Upper lobe of left lung (tissue), 6 donors: ENCODE data around the gene SNX20. TPM values are rescaled to one million over a fixed set of nuclear protein-coding genes. Genes with fewer than 3 reads are reported as not detected.

ENCODE experiments used
- ATAC-seq, 2 donors: fragments of 200-7000 bp; cut with Tn5 transposase; one replicate each; pipeline ENCODE4 v1.9.1; 2022; ENCODE audit warnings: mild to moderate bottlenecking in 2 of 2, moderate library complexity in 2 of 2; ENCODE audit not compliant: low FRiP score in 2 of 2
- DNase-seq, 2 donors: peaks; one replicate each; pipeline ENCODE4 v3.0.0-alpha.2; 2019 to 2020
- H3K27ac ChIP-seq, 4 donors: fragments of 200-600 bp; sonication (generic); one replicate each; pipeline ENCODE4 v1.5.1; 2016 to 2019
- H3K27me3 ChIP-seq, 4 donors: fragments of 200-600 bp; sonication (generic); one replicate each; pipeline ENCODE4 v1.5.1; 2017 to 2019
- H3K36me3 ChIP-seq, 4 donors: fragments of 200-600 bp; sonication (generic); one replicate each; pipeline ENCODE4 v1.5.1; 2016 to 2019
- H3K4me1 ChIP-seq, 4 donors: fragments of 200-600 bp; sonication (generic); one replicate each; pipeline ENCODE4 v1.5.1; 2018 to 2019
- H3K4me3 ChIP-seq, 4 donors: fragments of 200-600 bp; sonication (generic); one replicate each; pipeline ENCODE4 v1.5.1; 2017 to 2019; ENCODE audit warnings: mild to moderate bottlenecking in 2 of 4, moderate library complexity in 1 of 4
- H3K9me3 ChIP-seq, 4 donors: fragments of 200-600 bp; sonication (generic); one replicate each; pipeline ENCODE4 v1.5.1; 2018 to 2019
- EP300 ChIP-seq, 4 donors: sonication (generic); formaldehyde crosslinking; IDR thresholded peaks; one replicate each; pipeline ENCODE4 v1.5.1; 2017; ENCODE audit warnings: antibody characterized with exemption in 4 of 4, control low read depth in 2 of 4
- POLR2A ChIP-seq, 4 donors: fragments of 450-650 bp; IDR thresholded peaks; one replicate each; pipeline ENCODE4 v1.5.1; 2016 to 2017; ENCODE audit warnings: antibody characterized with exemption in 4 of 4, mild to moderate bottlenecking in 2 of 4
- POLR2AphosphoS5 ChIP-seq, 2 donors: sonication (generic); formaldehyde crosslinking; IDR thresholded peaks; one replicate each; pipeline ENCODE4 v1.5.1; 2017; ENCODE audit warnings: antibody characterized with exemption in 2 of 2
- WGBS, 2 donors: methylation state at CpG; one replicate each; pipeline ENCODE4 v1.1.5; 2017 to 2018; 5-methylcytosine and 5-hydroxymethylcytosine counted together
- total RNA-seq, 6 donors: library from RNA; depleted of rRNA in 4 of 6; stranded (reverse); fragments of >200 nt in 4 of 6; gene quantifications; one replicate each; pipeline versions ENCODE4 v1.1.0 to v1.2.1, GENCODE V29; 2016 to 2021
- TF ChIP-seq, protein P1 (sequence below), 6 experiments: fragments of 450-650 bp in 4 of 6; fragments of 200-600 bp in 2 of 6; sonication (generic) in 2 of 6; IDR thresholded peaks; one replicate each; pipeline ENCODE4 v1.5.1; 2016 to 2019; ENCODE audit warnings: antibody characterized with exemption in 6 of 6
- donor health status: DM: no; HTN: no; CAD: no; lungs with moderate emphysema.
- donor health status: DM: no; HTN: yes; CAD: no; lungs with severe emphysema.

Gene SNX20
- total RNA-seq, 6 donors from 2014 or later: 3.2 to 16.9 (median 13.2) TPM

GRCh38 chr16:50631249-50631984 lies 49.7 kb downstream of the SNX20 start:
- H3K4me3 ChIP-seq: no peak overlapping the region
- peaks cover 0 to 7% (median 3%) of the 10 kb centered on the region in 4 donors for H3K36me3 ChIP-seq
- no peaks in the 10 kb centered on the region for H3K9me3 ChIP-seq
- no peaks in the 10 kb centered on the region for H3K27me3 ChIP-seq
- H3K27ac ChIP-seq: no peak overlapping the region
- TF ChIP-seq, protein P1, sequence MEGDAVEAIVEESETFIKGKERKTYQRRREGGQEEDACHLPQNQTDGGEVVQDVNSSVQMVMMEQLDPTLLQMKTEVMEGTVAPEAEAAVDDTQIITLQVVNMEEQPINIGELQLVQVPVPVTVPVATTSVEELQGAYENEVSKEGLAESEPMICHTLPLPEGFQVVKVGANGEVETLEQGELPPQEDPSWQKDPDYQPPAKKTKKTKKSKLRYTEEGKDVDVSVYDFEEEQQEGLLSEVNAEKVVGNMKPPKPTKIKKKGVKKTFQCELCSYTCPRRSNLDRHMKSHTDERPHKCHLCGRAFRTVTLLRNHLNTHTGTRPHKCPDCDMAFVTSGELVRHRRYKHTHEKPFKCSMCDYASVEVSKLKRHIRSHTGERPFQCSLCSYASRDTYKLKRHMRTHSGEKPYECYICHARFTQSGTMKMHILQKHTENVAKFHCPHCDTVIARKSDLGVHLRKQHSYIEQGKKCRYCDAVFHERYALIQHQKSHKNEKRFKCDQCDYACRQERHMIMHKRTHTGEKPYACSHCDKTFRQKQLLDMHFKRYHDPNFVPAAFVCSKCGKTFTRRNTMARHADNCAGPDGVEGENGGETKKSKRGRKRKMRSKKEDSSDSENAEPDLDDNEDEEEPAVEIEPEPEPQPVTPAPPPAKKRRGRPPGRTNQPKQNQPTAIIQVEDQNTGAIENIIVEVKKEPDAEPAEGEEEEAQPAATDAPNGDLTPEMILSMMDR (IDR thresholded peaks at IDR 0.05): no peak
- no peak for TF ChIP-seq POLR2A (IDR thresholded peaks at IDR 0.05)
- no peak for TF ChIP-seq EP300 (IDR thresholded peaks at IDR 0.05)
- TF ChIP-seq POLR2AphosphoS5 (IDR thresholded peaks at IDR 0.05): no peak
- peak in 1 of 2 donors; percentile 17 for ATAC-seq
- no peak for DNase-seq
- peaks cover 8 to 11% (median 10%) of the 10 kb centered on the region in 4 donors for H3K4me1 ChIP-seq
- WGBS, 2 donors: 70 to 71% methylated on average over 8 of the region's 8 CpGs

DNA sequence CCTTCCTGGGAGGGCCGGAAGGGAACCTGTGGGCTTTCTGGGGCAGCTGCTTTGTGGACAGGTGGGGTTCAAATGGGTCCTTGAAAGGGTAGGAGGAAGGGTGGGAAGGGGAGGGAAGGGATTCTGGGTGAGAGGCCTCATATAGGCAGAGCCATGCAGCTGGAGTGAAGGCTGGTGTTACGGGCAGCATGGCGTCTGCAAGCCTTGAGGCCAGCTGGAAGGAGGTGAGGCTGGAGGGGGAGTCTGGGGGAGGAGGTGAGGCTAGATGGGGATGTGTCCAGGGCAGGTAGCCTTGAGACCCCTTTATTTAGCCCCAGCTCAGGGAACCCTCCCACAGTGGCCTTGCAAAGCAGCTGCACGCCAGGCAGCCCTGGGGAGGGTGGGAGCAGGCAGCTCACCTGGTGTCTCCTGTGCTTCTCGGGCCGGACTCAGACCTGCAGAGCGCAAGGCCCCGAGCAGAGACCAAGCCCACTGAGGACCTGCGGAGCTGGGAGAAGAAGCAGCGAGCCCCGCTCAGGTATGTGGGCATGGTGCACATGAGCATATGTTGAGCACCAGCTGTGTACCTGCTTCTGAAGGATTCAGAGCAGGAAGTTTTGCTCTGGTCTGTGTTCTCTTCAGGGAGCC lies 50.6 kb downstream of the SNX20 start:
- Histone ChIP-seq H3K36me3 (peaks cover 0 to 11% (median 5%) of the 10 kb centered on the region in 4 donors), H3K27me3 (no peaks in the 10 kb centered on the region), H3K4me1 (peaks cover 9 to 14% (median 10%) of the 10 kb centered on the region in 4 donors), H3K27ac (no peak overlapping the region), H3K4me3 (no peak overlapping the region), H3K9me3 (no peaks in the 10 kb centered on the region)
- WGBS, 2 donors: 89 to 98% methylated on average over 11 of the region's 11 CpGs
- DNase-seq (no peak), ATAC-seq (no peak)
- TF ChIP-seq POLR2AphosphoS5 (IDR thresholded peaks at IDR 0.05) (no peak), EP300 (IDR thresholded peaks at IDR 0.05) (no peak), POLR2A (IDR thresholded peaks at IDR 0.05) (no peak)
- TF ChIP-seq, protein P1 (IDR thresholded peaks at IDR 0.05): no peak

DNA sequence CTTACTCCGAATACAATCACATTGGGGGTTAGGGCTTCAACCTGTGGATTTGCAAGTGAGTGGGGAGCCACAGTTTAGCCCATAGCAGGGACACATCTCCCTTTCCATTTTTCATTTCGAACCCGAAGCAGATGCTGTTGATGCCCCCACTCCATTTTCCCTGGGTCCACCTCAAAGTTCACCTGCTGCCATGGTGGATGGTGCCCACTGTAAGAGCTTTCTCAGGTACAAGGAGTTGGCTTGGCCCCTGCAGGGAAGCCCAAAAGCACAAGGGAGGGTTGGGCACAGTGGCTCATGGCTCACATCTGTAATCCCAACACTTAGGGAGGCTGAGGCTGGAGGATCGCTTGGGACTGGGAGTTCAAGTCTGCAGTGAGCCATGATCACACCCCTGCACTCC lies 51.8 kb downstream of the SNX20 start:
- DNase-seq: no peak
- TF ChIP-seq POLR2A (IDR thresholded peaks at IDR 0.05) (no peak), POLR2AphosphoS5 (IDR thresholded peaks at IDR 0.05) (no peak), EP300 (IDR thresholded peaks at IDR 0.05) (no peak)
- TF ChIP-seq, protein P1 (IDR thresholded peaks at IDR 0.05): no peak
- 77 to 91% methylated on average over 4 of the region's 4 CpGs for WGBS, 2 donors

GRCh38 chr16:50628156-50628802 lies 52.8 kb downstream of the SNX20 start:
- H3K36me3 ChIP-seq: peaks cover 0 to 14% (median 6%) of the 10 kb centered on the region in 4 donors
- ATAC-seq (no peak), DNase-seq (no peak)
- no peaks in the 10 kb centered on the region for H3K9me3 ChIP-seq
- TF ChIP-seq, protein P1 (IDR thresholded peaks at IDR 0.05): no peak
- TF ChIP-seq POLR2AphosphoS5 (IDR thresholded peaks at IDR 0.05): no peak
- H3K27ac ChIP-seq: no peak overlapping the region
- H3K4me3 ChIP-seq: no peak overlapping the region
- H3K4me1 ChIP-seq: peaks cover 9 to 14% (median 10%) of the 10 kb centered on the region in 4 donors
- WGBS, 2 donors: 91 to 98% methylated on average over 7 to 9 of the region's 9 CpGs
- no peaks in the 10 kb centered on the region for H3K27me3 ChIP-seq

More for the DNA sequence above, 51.8 kb downstream of the SNX20 start:
- Histone ChIP-seq H3K9me3 (no peaks in the 10 kb centered on the region), H3K27me3 (no peaks in the 10 kb centered on the region), H3K4me1 (peaks cover 9 to 14% (median 10%) of the 10 kb centered on the region in 4 donors), H3K4me3 (no peak overlapping the region), H3K27ac (no peak overlapping the region), H3K36me3 (peaks cover 0 to 14% (median 6%) of the 10 kb centered on the region in 4 donors)
- no peak for ATAC-seq
